Measurements from ENCODE around the gene ACVR1B. TPM values are rescaled to one million over a fixed set of nuclear protein-coding genes. Genes with fewer than 3 reads are reported as not detected.
A peak's percentile ranks its signal among the peaks of the same experiment; 100 is the strongest.

ACVR1B gene
- total RNA-seq, 4 donors from 2014 or later = 67.4 to 87.0 (median 80.5) TPM

GRCh38 chr12:51921017-51921725 is 30.3 kb upstream of the ACVR1B start:
- WGBS, 2 donors = 80 to 83% methylated on average over 7 of the region's 7 CpGs
- TF ChIP-seq POLR2A (IDR thresholded peaks at IDR 0.05) = no peak
- no peak overlapping the region for H3K4me3 ChIP-seq (ENCODE audit: low read depth, poor library complexity, severe bottlenecking)
- intact Hi-C loops (cut with DNase I; ENCODE audit: low total_unique reads) = loop anchor here (5.0 kb wide), 1 partner anchor 61 kb away; no protein-coding TSS in a partner anchor
- peak in 1 of 2 donors; percentile 73 for DNase-seq (ENCODE audit: low spot score in 2 of 2)

- intact Hi-C loops (cut with DNase I; ENCODE audit: low total_unique reads) = loop anchor here (5.0 kb wide), 1 partner anchor 60 kb away; no protein-coding TSS in a partner anchor
- no peak for TF ChIP-seq POLR2A (IDR thresholded peaks at IDR 0.05)
- TF ChIP-seq CTCF (IDR thresholded peaks at IDR 0.05) = no peak
- no peak overlapping the region for H3K4me3 ChIP-seq (ENCODE audit: low read depth, poor library complexity, severe bottlenecking)
- WGBS, 2 donors = 80 to 86% methylated on average over 2 of the region's 2 CpGs
- DNase-seq (ENCODE audit: low spot score in 2 of 2) = peak in 1 of 2 donors; percentile 74
Measured at GRCh38 chr12:51922146-51922545, 29.4 kb upstream of the ACVR1B start.

- 33 to 43% methylated on average over 11 to 15 of the region's 16 CpGs for WGBS, 2 donors
- H3K4me3 ChIP-seq (ENCODE audit: low read depth, poor library complexity, severe bottlenecking) = no peak overlapping the region
- peak; percentile 70 to 88 for DNase-seq (ENCODE audit: low spot score in 2 of 2)
Measured at GRCh38 chr12:51922762-51923505, 28.6 kb upstream of the ACVR1B start.

GRCh38 chr12:51923506-51924365 is 27.8 kb upstream of the ACVR1B start:
- TF ChIP-seq POLR2A (IDR thresholded peaks at IDR 0.05) = no peak
- TF ChIP-seq CTCF (IDR thresholded peaks at IDR 0.05) = peak in 2 of 3 donors; percentile 7 to 49
- no peak overlapping the region for H3K4me3 ChIP-seq (ENCODE audit: low read depth, poor library complexity, severe bottlenecking)
- 27 to 30% methylated on average over 28 to 31 of the region's 31 CpGs for WGBS, 2 donors

More at GRCh38 chr12:51922762-51923505, 28.6 kb upstream of the ACVR1B start:
- intact Hi-C loops (cut with DNase I; ENCODE audit: low total_unique reads) = loop anchor here (5.0 kb wide), 1 partner anchor 59 kb away; no protein-coding TSS in a partner anchor
- TF ChIP-seq CTCF (IDR thresholded peaks at IDR 0.05) (no peak), POLR2A (IDR thresholded peaks at IDR 0.05) (no peak)

GRCh38 chr12:51924551-51925319 is 26.8 kb upstream of the ACVR1B start:
- TF ChIP-seq POLR2A (IDR thresholded peaks at IDR 0.05) (no peak), CTCF (IDR thresholded peaks at IDR 0.05) (no peak)
- DNase-seq (ENCODE audit: low spot score in 2 of 2) = peak in 1 of 2 donors; percentile 73
- intact Hi-C loops (cut with DNase I; ENCODE audit: low total_unique reads) = loop anchor here (5.0 kb wide), 1 partner anchor 58 kb away; no protein-coding TSS in a partner anchor
- WGBS, 2 donors = 80 to 83% methylated on average over 5 of the region's 5 CpGs
- no peak overlapping the region for H3K4me3 ChIP-seq (ENCODE audit: low read depth, poor library complexity, severe bottlenecking)

More at GRCh38 chr12:51923506-51924365, 27.8 kb upstream of the ACVR1B start:
- DNase-seq (ENCODE audit: low spot score in 2 of 2) = peak; percentile 49 to 94
- intact Hi-C loops (cut with DNase I; ENCODE audit: low total_unique reads) = loop anchor here (5.0 kb wide), 1 partner anchor 59 kb away; no protein-coding TSS in a partner anchor
